Aorta (tissue), 5 donors: ENCODE measurements around the gene NRCAM. TPM values are rescaled to one million over a fixed set of nuclear protein-coding genes. Genes with fewer than 3 reads are reported as not detected.

ENCODE experiments used
- ATAC-seq: fragments of 200-7000 bp; cut with Tn5 transposase; one replicate; pipeline ENCODE4 v1.9.1; 2022; ENCODE audit warnings: moderate library complexity; ENCODE audit not compliant: low FRiP score
- DNase-seq, 2 donors: peaks; one replicate each; pipeline ENCODE4 v3.0.0-alpha.2; 2020
- H3K27ac ChIP-seq, 2 donors: one replicate each; pipeline ENCODE4 v1.5.1; 2013; ENCODE audit warnings: low read length in 2 of 2, mild to moderate bottlenecking in 2 of 2, moderate library complexity in 2 of 2, control low read depth in 1 of 2, inconsistent platforms in 1 of 2, low read depth in 1 of 2
- H3K27me3 ChIP-seq, 2 donors: one replicate each; pipeline ENCODE4 v1.6.1; 2013; ENCODE audit warnings: control low read depth in 1 of 2, low read length in 1 of 2, mild to moderate bottlenecking in 1 of 2, moderate library complexity in 1 of 2; ENCODE audit not compliant: insufficient read depth in 2 of 2, control insufficient read depth in 1 of 2
- H3K36me3 ChIP-seq, 2 donors: one replicate each; pipeline ENCODE4 v1.6.1; 2013; ENCODE audit warnings: control low read depth in 1 of 2, low read length in 1 of 2, mild to moderate bottlenecking in 1 of 2; ENCODE audit not compliant: insufficient read depth in 2 of 2, control insufficient read depth in 1 of 2
- H3K4me1 ChIP-seq, 2 donors: one replicate each; pipeline ENCODE4 v1.6.1; 2013; ENCODE audit warnings: low read length in 2 of 2, control low read depth in 1 of 2, mild to moderate bottlenecking in 1 of 2, moderate library complexity in 1 of 2; ENCODE audit not compliant: insufficient read depth in 2 of 2, control insufficient read depth in 1 of 2
- H3K4me3 ChIP-seq, 2 donors: one replicate each; pipeline ENCODE4 v1.5.1; 2013; ENCODE audit warnings: low read length in 2 of 2, control low read depth in 1 of 2, mild to moderate bottlenecking in 1 of 2
- H3K9me3 ChIP-seq: one replicate; pipeline ENCODE4 v1.6.1; 2013; ENCODE audit warnings: mild to moderate bottlenecking, low read length; ENCODE audit not compliant: control insufficient read depth
- WGBS, 2 donors: extraction: QIAGEN DNeasy Blood & Tissue Kit; methylation state at CpG; one replicate each; pipeline ENCODE4 v1.1.7; 2013; 5-methylcytosine and 5-hydroxymethylcytosine counted together
- intact Hi-C, 2 donors: fragments of 100-400 bp; cut with DNase I; formaldehyde crosslinking; loops; one replicate each; pipeline versions ENCODE4 v1.14.2 to v1.15.0; 2022
- polyA plus RNA-seq, 2 donors: library from polyadenylated mRNA; stranded (reverse); fragments of 200-250 nt; gene quantifications; one replicate each; pipeline ENCODE4 v1.2.3, GENCODE V29; 2013
- total RNA-seq, 2 donors: library from RNA; stranded (reverse); fragmentation: NEBNext Ultra II Directional; extraction: Animal tissue kit (Norgen Biotek cat#: 25700); gene quantifications; one replicate each; pipeline ENCODE4 v1.2.1, GENCODE V29; 2021
- donor health status: healthy with polysubstance abuse.
- donor health status: Bipolar disorder and iron deficiency.
- donor health status: DM: no; HTN: no; CAD: no.
- donor health status: DM: no; HTN: no; CAD: no.
- donor health status: DM: yes; HTN: yes; CAD: no.

NRCAM gene
- total and polyA plus RNA-seq, 4 donors: under 0.01 to 1.8 (median 0.76) TPM

GRCh38 chr7:108234281-108234680, 222.0 kb downstream of the NRCAM start:
- Histone ChIP-seq H3K9me3 (no peaks in the 10 kb centered on the region), H3K4me1 (no peaks in the 10 kb centered on the region), H3K36me3 (no peaks in the 10 kb centered on the region), H3K4me3 (no peak overlapping the region), H3K27ac (no peak overlapping the region), H3K27me3 (no peaks in the 10 kb centered on the region)
- intact Hi-C loops: no loop called here
- DNase-seq (no peak), ATAC-seq (no peak)
- 83 to 88% methylated on average over 2 of the region's 2 CpGs for WGBS, 2 donors

- Histone ChIP-seq H3K9me3 (no peaks in the 10 kb centered on the region), H3K27me3 (no peaks in the 10 kb centered on the region), H3K4me3 (no peak overlapping the region), H3K4me1 (no peaks in the 10 kb centered on the region), H3K36me3 (no peaks in the 10 kb centered on the region), H3K27ac (no peak overlapping the region)
- WGBS, 2 donors: 60 to 71% methylated on average over 6 of the region's 6 CpGs
- intact Hi-C loops: no loop called here
- DNase-seq (no peak), ATAC-seq (no peak)
These were observed 224.2 kb downstream of the NRCAM start for GRCh38 chr7:108232076-108232475.

GRCh38 chr7:108231221-108231620, 225.0 kb downstream of the NRCAM start:
- Histone ChIP-seq H3K27ac (no peak overlapping the region), H3K27me3 (no peaks in the 10 kb centered on the region), H3K4me3 (no peak overlapping the region), H3K4me1 (no peaks in the 10 kb centered on the region), H3K36me3 (no peaks in the 10 kb centered on the region), H3K9me3 (no peaks in the 10 kb centered on the region)
- ATAC-seq: no peak
- intact Hi-C loops: no loop called here
- DNase-seq: no peak
- 86 to 92% methylated on average over 2 of the region's 2 CpGs for WGBS, 2 donors

- H3K4me3 ChIP-seq: no peak overlapping the region
- intact Hi-C loops: no loop called here
- no peaks in the 10 kb centered on the region for H3K9me3 ChIP-seq
- DNase-seq (no peak), ATAC-seq (no peak)
- H3K36me3 ChIP-seq: no peaks in the 10 kb centered on the region
- H3K27me3 ChIP-seq: no peaks in the 10 kb centered on the region
- H3K4me1 ChIP-seq: no peaks in the 10 kb centered on the region
- no peak overlapping the region for H3K27ac ChIP-seq
- 71 to 72% methylated on average over 3 of the region's 3 CpGs for WGBS, 2 donors
These were observed 228.9 kb downstream of the NRCAM start for GRCh38 chr7:108227366-108227765.

GRCh38 chr7:108226816-108227299, 229.4 kb downstream of the NRCAM start:
- no peak for ATAC-seq
- H3K9me3 ChIP-seq: no peaks in the 10 kb centered on the region
- 39 to 55% methylated on average over 3 of the region's 3 CpGs for WGBS, 2 donors
- H3K27ac ChIP-seq: no peak overlapping the region
- no peaks in the 10 kb centered on the region for H3K4me1 ChIP-seq
- H3K27me3 ChIP-seq: no peaks in the 10 kb centered on the region
- H3K36me3 ChIP-seq: no peaks in the 10 kb centered on the region
- intact Hi-C loops: no loop called here
- no peak overlapping the region for H3K4me3 ChIP-seq
- DNase-seq: no peak

- intact Hi-C loops: no loop called here
- Histone ChIP-seq H3K36me3 (no peaks in the 10 kb centered on the region), H3K4me1 (no peaks in the 10 kb centered on the region), H3K9me3 (no peaks in the 10 kb centered on the region), H3K4me3 (no peak overlapping the region), H3K27ac (no peak overlapping the region), H3K27me3 (no peaks in the 10 kb centered on the region)
- 68 to 74% methylated on average over 2 of the region's 2 CpGs for WGBS, 2 donors
- DNase-seq (no peak), ATAC-seq (no peak)
These were observed 230.6 kb downstream of the NRCAM start for GRCh38 chr7:108225531-108226181.

- Histone ChIP-seq H3K36me3 (no peaks in the 10 kb centered on the region), H3K9me3 (no peaks in the 10 kb centered on the region), H3K4me1 (no peaks in the 10 kb centered on the region), H3K27me3 (no peaks in the 10 kb centered on the region), H3K27ac (no peak overlapping the region), H3K4me3 (no peak overlapping the region)
- DNase-seq: no peak
- no peak for ATAC-seq
- intact Hi-C loops: no loop called here
- WGBS, 2 donors: 93 to 95% methylated on average over 1 of the region's 1 CpG
These were observed 231.8 kb downstream of the NRCAM start for GRCh38 chr7:108224387-108224786.

- Histone ChIP-seq H3K36me3 (no peaks in the 10 kb centered on the region), H3K4me3 (no peak overlapping the region), H3K9me3 (no peaks in the 10 kb centered on the region), H3K4me1 (no peaks in the 10 kb centered on the region), H3K27ac (no peak overlapping the region), H3K27me3 (no peaks in the 10 kb centered on the region)
- WGBS, 2 donors: 47 to 56% methylated on average over 7 of the region's 7 CpGs
- no peak for ATAC-seq
- DNase-seq: no peak
- intact Hi-C loops: no loop called here
These were observed 233.9 kb downstream of the NRCAM start for GRCh38 chr7:108222236-108222892.
